Measurements from ENCODE around the gene RARS2. TPM values are rescaled to one million over a fixed set of nuclear protein-coding genes. Genes with fewer than 3 reads are reported as not detected.

Gene RARS2
- total RNA-seq, 4 donors from 2014 or later: 14.7 to 23.2 (median 17.3) TPM

DNA sequence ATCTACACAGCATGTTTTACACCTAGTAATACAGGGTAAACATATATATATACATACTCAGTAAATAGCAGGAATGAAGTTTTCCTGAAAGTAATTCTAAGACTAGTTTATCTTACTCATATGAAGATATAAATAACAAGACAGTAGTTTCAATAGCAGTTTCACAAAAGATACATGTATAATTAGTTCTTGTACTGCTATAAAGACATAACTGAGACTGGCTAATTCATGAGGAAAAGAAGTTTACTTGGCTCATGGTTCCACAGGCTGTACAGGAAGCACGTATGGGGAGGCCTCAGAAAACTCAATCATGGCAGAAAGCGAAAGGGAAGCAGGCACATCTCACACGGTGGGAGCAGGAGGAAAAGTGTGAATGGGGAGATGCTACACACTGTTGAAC is 16.9 kb downstream of the RARS2 start:
- intact Hi-C loops (cut with DNase I; ENCODE audit: low total_unique reads): no loop called here
- no peak overlapping the region for H3K4me3 ChIP-seq (ENCODE audit: low read depth, poor library complexity, severe bottlenecking)
- TF ChIP-seq POLR2A (IDR thresholded peaks at IDR 0.05): no peak
- TF ChIP-seq, protein P1, sequence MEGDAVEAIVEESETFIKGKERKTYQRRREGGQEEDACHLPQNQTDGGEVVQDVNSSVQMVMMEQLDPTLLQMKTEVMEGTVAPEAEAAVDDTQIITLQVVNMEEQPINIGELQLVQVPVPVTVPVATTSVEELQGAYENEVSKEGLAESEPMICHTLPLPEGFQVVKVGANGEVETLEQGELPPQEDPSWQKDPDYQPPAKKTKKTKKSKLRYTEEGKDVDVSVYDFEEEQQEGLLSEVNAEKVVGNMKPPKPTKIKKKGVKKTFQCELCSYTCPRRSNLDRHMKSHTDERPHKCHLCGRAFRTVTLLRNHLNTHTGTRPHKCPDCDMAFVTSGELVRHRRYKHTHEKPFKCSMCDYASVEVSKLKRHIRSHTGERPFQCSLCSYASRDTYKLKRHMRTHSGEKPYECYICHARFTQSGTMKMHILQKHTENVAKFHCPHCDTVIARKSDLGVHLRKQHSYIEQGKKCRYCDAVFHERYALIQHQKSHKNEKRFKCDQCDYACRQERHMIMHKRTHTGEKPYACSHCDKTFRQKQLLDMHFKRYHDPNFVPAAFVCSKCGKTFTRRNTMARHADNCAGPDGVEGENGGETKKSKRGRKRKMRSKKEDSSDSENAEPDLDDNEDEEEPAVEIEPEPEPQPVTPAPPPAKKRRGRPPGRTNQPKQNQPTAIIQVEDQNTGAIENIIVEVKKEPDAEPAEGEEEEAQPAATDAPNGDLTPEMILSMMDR (IDR thresholded peaks at IDR 0.05): no peak
- DNase-seq (ENCODE audit: low spot score in 2 of 2): no peak
- 96 to 99% methylated on average over 3 of the region's 3 CpGs for WGBS, 2 donors

DNA sequence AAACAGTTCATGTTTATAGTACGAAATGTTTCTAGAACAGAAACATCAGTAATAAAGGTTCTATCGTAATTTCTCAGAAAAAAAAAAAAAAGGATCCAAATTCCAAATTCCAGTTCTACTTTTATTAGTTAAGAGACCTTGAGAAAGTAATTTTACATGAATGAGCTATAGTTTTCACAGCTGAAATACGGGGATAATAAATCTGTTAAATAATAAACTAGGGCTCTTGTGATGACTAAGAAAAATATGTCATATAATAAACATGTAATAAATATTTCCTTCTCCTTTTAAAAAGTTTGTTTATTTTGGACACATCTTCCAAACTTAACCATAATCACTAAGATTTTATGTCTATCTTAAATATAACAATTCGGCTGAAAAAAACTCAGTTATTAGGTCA is 17.8 kb downstream of the RARS2 start:
- no peak overlapping the region for H3K4me3 ChIP-seq (ENCODE audit: low read depth, poor library complexity, severe bottlenecking)
- no peak for DNase-seq (ENCODE audit: low spot score in 2 of 2)
- TF ChIP-seq, protein P1 (IDR thresholded peaks at IDR 0.05): no peak
- no peak for TF ChIP-seq POLR2A (IDR thresholded peaks at IDR 0.05)
- WGBS, 2 donors: 69 to 78% methylated on average over 4 of the region's 4 CpGs
- intact Hi-C loops (cut with DNase I; ENCODE audit: low total_unique reads): no loop called here

DNA sequence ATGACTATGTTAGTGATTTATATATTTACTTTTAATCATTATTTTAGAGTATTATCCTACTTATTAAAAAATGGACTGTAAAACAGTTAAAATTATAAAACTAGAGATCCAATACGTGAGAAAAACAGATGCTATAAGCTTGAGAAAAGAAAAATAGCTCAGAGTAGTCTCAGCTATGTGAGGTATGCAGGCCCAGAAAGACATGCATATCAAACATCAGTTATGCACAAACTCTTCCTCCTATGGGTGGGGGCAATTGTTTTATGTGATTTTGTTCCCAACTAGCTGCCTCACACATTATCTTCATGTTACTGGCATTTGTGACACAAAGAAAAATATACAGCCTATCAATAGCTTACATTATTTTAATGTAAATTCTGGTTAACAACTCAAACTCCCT is 28.8 kb downstream of the RARS2 start:
- WGBS, 2 donors: 83 to 90% methylated on average over 1 of the region's 1 CpG
- no peak for TF ChIP-seq POLR2A (IDR thresholded peaks at IDR 0.05)
- TF ChIP-seq, protein P1 (IDR thresholded peaks at IDR 0.05): no peak
- no peak overlapping the region for H3K4me3 ChIP-seq (ENCODE audit: low read depth, poor library complexity, severe bottlenecking)
- intact Hi-C loops (cut with DNase I; ENCODE audit: low total_unique reads): no loop called here
- no peak for DNase-seq (ENCODE audit: low spot score in 2 of 2)

DNA sequence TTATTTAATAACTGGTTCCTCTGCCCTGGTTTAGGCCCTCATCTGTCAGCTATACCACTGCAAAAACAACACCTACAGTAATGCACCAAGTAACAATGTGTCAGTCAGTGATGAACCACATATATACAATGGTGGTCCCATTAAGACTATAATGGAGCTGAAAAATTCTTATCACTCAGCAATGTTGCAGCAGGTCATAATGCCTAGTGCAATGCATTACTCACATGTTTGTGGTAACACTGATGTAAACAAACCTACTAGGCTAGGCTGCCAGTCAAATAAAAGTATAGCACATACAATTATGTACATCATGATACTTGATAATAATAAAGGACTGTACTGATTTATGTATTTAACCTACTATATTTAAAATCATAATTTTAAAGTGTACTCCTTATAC is 31.3 kb downstream of the RARS2 start:
- TF ChIP-seq POLR2A (IDR thresholded peaks at IDR 0.05): no peak
- TF ChIP-seq, protein P1 (IDR thresholded peaks at IDR 0.05): no peak
- no peak for DNase-seq (ENCODE audit: low spot score in 2 of 2)
- no peak overlapping the region for H3K4me3 ChIP-seq (ENCODE audit: low read depth, poor library complexity, severe bottlenecking)
- intact Hi-C loops (cut with DNase I; ENCODE audit: low total_unique reads): no loop called here

DNA sequence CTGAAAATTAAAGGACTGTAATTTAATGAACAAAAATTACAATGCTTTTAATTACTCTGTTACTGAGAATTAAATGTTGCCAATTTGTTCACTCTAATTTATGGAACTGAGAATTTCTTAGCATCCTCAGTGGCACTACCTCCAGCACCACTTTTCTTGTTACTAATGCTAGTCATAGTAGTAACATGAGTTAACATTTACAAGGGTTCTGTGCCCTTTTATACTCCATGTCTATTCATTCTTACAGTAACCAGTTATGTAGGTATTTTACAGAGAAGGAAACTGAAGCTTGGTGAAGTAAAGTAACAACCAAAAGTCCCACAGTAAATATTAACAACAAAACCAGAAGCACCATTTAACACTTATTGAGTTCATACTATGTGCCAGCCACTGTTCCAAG is 34.3 kb downstream of the RARS2 start:
- intact Hi-C loops (cut with DNase I; ENCODE audit: low total_unique reads): no loop called here
- DNase-seq (ENCODE audit: low spot score in 2 of 2): no peak

More for the DNA sequence above, 34.3 kb downstream of the RARS2 start:
- TF ChIP-seq POLR2A (IDR thresholded peaks at IDR 0.05): no peak
- TF ChIP-seq, protein P1 (IDR thresholded peaks at IDR 0.05): no peak
- no peak overlapping the region for H3K4me3 ChIP-seq (ENCODE audit: low read depth, poor library complexity, severe bottlenecking)
